DOHH2 (cell line): ENCODE data around the gene RPS6KA3.

Experiments used
- H3F3A ChIP-seq: fragments of 200-600 bp; sonication (generic), shearing (Covaris generic); 2 replicates; pipeline ENCODE4 v1.6.0; 2016; ENCODE audit warnings: antibody characterized with exemption, mild to moderate bottlenecking; ENCODE audit not compliant: control insufficient read depth, insufficient read depth
- H3K27ac ChIP-seq: fragments of 200-600 bp; sonication (generic); 2 replicates; pipeline ENCODE4 v1.5.1; 2014; ENCODE audit warnings: low read depth, mild to moderate bottlenecking, low read length, moderate library complexity
- H3K27me3 ChIP-seq: fragments of 200-600 bp; sonication (generic); 2 replicates; pipeline ENCODE4 v1.6.1; 2014; ENCODE audit warnings: mild to moderate bottlenecking, low read length, mixed read lengths; ENCODE audit not compliant: control insufficient read depth
- H3K36me3 ChIP-seq: fragments of 200-600 bp; sonication (generic); 2 replicates; pipeline ENCODE4 v1.6.1; 2014; ENCODE audit warnings: mild to moderate bottlenecking, low read length, moderate library complexity, mixed read lengths; ENCODE audit not compliant: control insufficient read depth
- H3K4me1 ChIP-seq: fragments of 200-600 bp; sonication (generic); 2 replicates; pipeline ENCODE4 v1.6.1; 2014; ENCODE audit warnings: mild to moderate bottlenecking, low read length, mixed read lengths; ENCODE audit not compliant: control insufficient read depth
- H3K4me2 ChIP-seq: fragments of 200-600 bp; sonication (generic); 2 replicates; pipeline ENCODE4 v1.6.0; 2014; ENCODE audit warnings: mild to moderate bottlenecking, low read length, moderate library complexity
- H3K4me3 ChIP-seq: fragments of 200-600 bp; sonication (generic); 2 replicates; pipeline ENCODE4 v1.5.1; 2014; ENCODE audit warnings: mild to moderate bottlenecking, low read length, mixed read lengths
- H3K79me2 ChIP-seq: fragments of 200-600 bp; sonication (generic); 2 replicates; pipeline ENCODE4 v1.6.1; 2014; ENCODE audit warnings: mild to moderate bottlenecking, low read length, mixed read lengths; ENCODE audit not compliant: control insufficient read depth
- H3K9me2 ChIP-seq: fragments of 200-600 bp; sonication (generic); replicated peaks from 2 replicates; pipeline ENCODE4 v1.6.1; 2014; ENCODE audit warnings: mild to moderate bottlenecking, low read length, mixed read lengths; ENCODE audit not compliant: control insufficient read depth
- H3K9me3 ChIP-seq: fragments of 200-600 bp; sonication (generic); 2 replicates; pipeline ENCODE4 v1.6.1; 2014; ENCODE audit warnings: antibody characterized with exemption, low read length, mixed read lengths; ENCODE audit not compliant: control insufficient read depth, insufficient read depth
- H4K20me1 ChIP-seq: fragments of 200-600 bp; sonication (generic); 2 replicates; pipeline ENCODE4 v1.6.0; 2014; ENCODE audit warnings: low read depth, mild to moderate bottlenecking, antibody characterized with exemption, low read length, moderate library complexity; ENCODE audit not compliant: control insufficient read depth, insufficient read depth
- EZH2phosphoT487 ChIP-seq: fragments of 200-600 bp; sonication (generic); IDR thresholded peaks from 2 replicates; pipeline ENCODE4 v1.6.1; 2017; ENCODE audit warnings: borderline replicate concordance, mild to moderate bottlenecking, antibody characterized with exemption, low read length, moderate library complexity, mixed read lengths
- TF ChIP-seq, protein P1 (sequence below): fragments of 200-600 bp; sonication (generic); IDR thresholded peaks from one replicate; pipeline ENCODE4 v1.5.1; 2014; ENCODE audit warnings: antibody characterized with exemption, mild to moderate bottlenecking, low read depth, low read length; ENCODE audit not compliant: poor library complexity, severe bottlenecking

RPS6KA3 gene

GRCh38 chrX:20266810-20267606 lies at the start of gene RPS6KA3:
Gene RPS6KA3 (minus strand): TSS chrX:20266909. CDS start chrX:20266632, 277 bp downstream.
- Histone ChIP-seq H3K27me3 (peaks cover 7% of the 10 kb centered on the region; the same call in 1 of the 2 replicates), H3K9me3 (no peaks in the 10 kb centered on the region), H3K4me1 (peaks cover 22% of the 10 kb centered on the region), H3K4me2 (peak within 1 kb of the TSS; percentile 82), H3K27ac (peak within 1 kb of the TSS; percentile 21; the same call in 1 of the 2 replicates), H3K36me3 (no peaks in the 10 kb centered on the region), H3K79me2 (peaks cover 41% of the 10 kb centered on the region), H4K20me1 (no peaks in the 10 kb centered on the region; the same call in 1 of the 2 replicates), H3F3A (no peaks in the 10 kb centered on the region), H3K4me3 (peak within 1 kb of the TSS; percentile 89), H3K9me2 (no peaks in the 10 kb centered on the region)
- TF ChIP-seq, protein P1, sequence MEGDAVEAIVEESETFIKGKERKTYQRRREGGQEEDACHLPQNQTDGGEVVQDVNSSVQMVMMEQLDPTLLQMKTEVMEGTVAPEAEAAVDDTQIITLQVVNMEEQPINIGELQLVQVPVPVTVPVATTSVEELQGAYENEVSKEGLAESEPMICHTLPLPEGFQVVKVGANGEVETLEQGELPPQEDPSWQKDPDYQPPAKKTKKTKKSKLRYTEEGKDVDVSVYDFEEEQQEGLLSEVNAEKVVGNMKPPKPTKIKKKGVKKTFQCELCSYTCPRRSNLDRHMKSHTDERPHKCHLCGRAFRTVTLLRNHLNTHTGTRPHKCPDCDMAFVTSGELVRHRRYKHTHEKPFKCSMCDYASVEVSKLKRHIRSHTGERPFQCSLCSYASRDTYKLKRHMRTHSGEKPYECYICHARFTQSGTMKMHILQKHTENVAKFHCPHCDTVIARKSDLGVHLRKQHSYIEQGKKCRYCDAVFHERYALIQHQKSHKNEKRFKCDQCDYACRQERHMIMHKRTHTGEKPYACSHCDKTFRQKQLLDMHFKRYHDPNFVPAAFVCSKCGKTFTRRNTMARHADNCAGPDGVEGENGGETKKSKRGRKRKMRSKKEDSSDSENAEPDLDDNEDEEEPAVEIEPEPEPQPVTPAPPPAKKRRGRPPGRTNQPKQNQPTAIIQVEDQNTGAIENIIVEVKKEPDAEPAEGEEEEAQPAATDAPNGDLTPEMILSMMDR: no peak
- TF ChIP-seq EZH2phosphoT487: no peak

GRCh38 chrX:20315140-20315539 lies 48.4 kb upstream of the RPS6KA3 start:
- Histone ChIP-seq H3F3A (no peaks in the 10 kb centered on the region; the same call in 1 of the 2 replicates), H3K9me3 (no peaks in the 10 kb centered on the region), H3K4me1 (peaks cover 51% of the 10 kb centered on the region), H3K27me3 (no peaks in the 10 kb centered on the region), H3K9me2 (no peaks in the 10 kb centered on the region), H3K4me2 (peak overlapping the region; percentile 34), H3K4me3 (no peak overlapping the region), H4K20me1 (no peaks in the 10 kb centered on the region), H3K79me2 (no peaks in the 10 kb centered on the region), H3K27ac (peak overlapping the region; percentile 54), H3K36me3 (no peaks in the 10 kb centered on the region)
- TF ChIP-seq, protein P1: no peak
- no peak for TF ChIP-seq EZH2phosphoT487

DNA sequence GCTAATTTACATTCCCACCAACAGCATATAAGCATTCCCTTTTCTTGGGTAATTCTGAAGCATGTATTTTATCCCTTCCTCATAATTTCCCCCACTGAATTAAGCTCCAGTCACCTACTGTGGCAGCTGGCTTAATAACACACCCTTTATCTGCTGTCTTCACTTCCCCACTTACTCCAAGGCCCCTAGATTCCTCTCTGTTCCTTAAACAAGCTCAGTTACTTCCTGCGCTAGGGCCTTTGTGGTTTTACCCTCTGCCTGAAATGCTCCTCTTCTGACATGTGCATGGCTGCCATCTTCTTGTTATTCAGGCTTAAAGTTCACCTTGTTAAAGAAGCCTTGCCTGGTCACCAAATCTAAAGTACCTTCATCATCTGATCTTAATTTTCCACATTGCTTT lies 47.2 kb upstream of the RPS6KA3 start:
- no peaks in the 10 kb centered on the region for H4K20me1 ChIP-seq
- H3F3A ChIP-seq: no peaks in the 10 kb centered on the region; the same call in 1 of the 2 replicates
- no peaks in the 10 kb centered on the region for H3K79me2 ChIP-seq
- no peak overlapping the region for H3K4me3 ChIP-seq
- no peaks in the 10 kb centered on the region for H3K36me3 ChIP-seq
- TF ChIP-seq, protein P1: no peak
- TF ChIP-seq EZH2phosphoT487: no peak
- peak overlapping the region; percentile 26; the same call in 1 of the 2 replicates for H3K27ac ChIP-seq
- H3K27me3 ChIP-seq: no peaks in the 10 kb centered on the region
- no peaks in the 10 kb centered on the region for H3K9me3 ChIP-seq
- no peaks in the 10 kb centered on the region for H3K9me2 ChIP-seq
- H3K4me1 ChIP-seq: peaks cover 48% of the 10 kb centered on the region
- H3K4me2 ChIP-seq: 0 out of 2 replicates have a peak overlapping the region, but pooled peaks have one; percentile 16
